K562 (cell line): ENCODE measurements around the gene TMEFF1. TPM values are rescaled to one million over a fixed set of nuclear protein-coding genes. Genes with fewer than 3 reads are reported as not detected.

Experiments used
- ATAC-seq: fragments of 200-7000 bp; cut with Tn5 transposase; 3 replicates; pipeline ENCODE4 v1.9.1; 2020; ENCODE audit warnings: moderate library complexity
- BruUV-seq: library from RNA; stranded (reverse); fragments of 400-500 nt; replicated peaks from 2 replicates; lab custom pipeline; 2021; lab: Mats Ljungman, UMichigan
- CTCF ChIA-PET: fragments of 300-600 bp; formaldehyde crosslinking; extraction: SDS; loops from one replicate; lab custom pipeline; 2021; ENCODE audit warnings: low intra/inter-chr PET ratio; lab: Yijun Ruan, JAX
- POLR2A ChIA-PET: fragments of 300-600, 350-650 bp; sonication (Branson Sonifier 250); formaldehyde crosslinking; extraction: SDS; loops from one replicate; lab custom pipeline; 2021; ENCODE audit warnings: antibody characterized with exemption, inconsistent platforms; lab: Yijun Ruan, JAX
- DNase-seq, 4 experiments: peaks; one replicate each; pipeline versions ENCODE4 v3.0.0 to v3.0.0-alpha.2; 2011 to 2018; ENCODE audit warnings: low spot score in 3 of 4, mixed read lengths in 3 of 4; ENCODE audit errors: extremely low read depth in 1 of 4
- FAIRE-seq: peaks from 2 replicates; lab custom pipeline; 2011; peaks lifted over from hg19 to GRCh38; lab: Jason Lieb, UNC
- H2AFZ ChIP-seq: 2 replicates; pipeline ENCODE4 v1.6.0; 2011; ENCODE audit warnings: low read depth, low read length, control low read depth, inconsistent platforms
- H3K27ac ChIP-seq: fragments of 200-600 bp; 3 replicates; pipeline ENCODE4 v1.8.0; 2011; ENCODE audit warnings: low read depth, mild to moderate bottlenecking, control low read depth, inconsistent platforms, low read length, moderate library complexity, mixed read lengths; ENCODE audit errors: extremely low read depth
- H3K27me3 ChIP-seq, 2 experiments: fragments of 300-600 bp in 1 of 2; 2 replicates in 1 of 2; 3 replicates in 1 of 2; pipeline versions ENCODE4 v1.6.0 to v1.8.0; 2011; ENCODE audit warnings: inconsistent platforms in 2 of 2, low read length in 2 of 2, mild to moderate bottlenecking in 1 of 2, mixed read lengths in 1 of 2, moderate library complexity in 1 of 2; ENCODE audit not compliant: control insufficient read depth in 2 of 2, insufficient read depth in 2 of 2
- H3K36me3 ChIP-seq: fragments of 300-600 bp; 3 replicates; pipeline ENCODE4 v1.8.0; 2011; ENCODE audit warnings: mild to moderate bottlenecking, low read length, inconsistent platforms; ENCODE audit not compliant: control insufficient read depth, insufficient read depth
- H3K4me1 ChIP-seq, 2 experiments: fragments of 200-600 bp in 1 of 2; replicated peaks in 1 of 2; 2 replicates in 1 of 2; 3 replicates in 1 of 2; pipeline versions ENCODE4 v1.5.1 to v1.8.0; 2011; ENCODE audit warnings: inconsistent platforms in 2 of 2, low read length in 2 of 2, mild to moderate bottlenecking in 1 of 2, mixed read lengths in 1 of 2, moderate library complexity in 1 of 2; ENCODE audit not compliant: control insufficient read depth in 2 of 2, insufficient read depth in 2 of 2
- H3K4me2 ChIP-seq: 2 replicates; pipeline ENCODE4 v1.6.1; 2011; ENCODE audit warnings: low read length, control low read depth, inconsistent platforms, mixed read lengths; ENCODE audit not compliant: insufficient read depth
- H3K4me3 ChIP-seq: fragments of 200-600 bp; sonication (generic), shearing (Covaris generic); 2 replicates; pipeline ENCODE4 v1.5.1; 2016; ENCODE audit warnings: control low read depth, inconsistent platforms
- H3K79me2 ChIP-seq: fragments of 200-600 bp; 3 replicates; pipeline ENCODE4 v1.8.0; 2011; ENCODE audit warnings: low read length, inconsistent platforms; ENCODE audit not compliant: control insufficient read depth, insufficient read depth
- H3K9ac ChIP-seq, 2 experiments: 2 replicates each; pipeline versions ENCODE4 v1.6.0 to v1.6.1; 2011; ENCODE audit warnings: low read depth in 2 of 2, low read length in 2 of 2, control low read depth in 1 of 2, inconsistent platforms in 1 of 2, mild to moderate bottlenecking in 1 of 2, mixed read lengths in 1 of 2; ENCODE audit not compliant: insufficient read depth in 1 of 2
- H3K9me1 ChIP-seq: one replicate; pipeline ENCODE4 v1.6.0; 2011; ENCODE audit warnings: inconsistent platforms, mild to moderate bottlenecking, low read length, moderate library complexity; ENCODE audit not compliant: control insufficient read depth, insufficient read depth
- H3K9me3 ChIP-seq: replicated peaks from 2 replicates; pipeline ENCODE4 v1.5.1; 2011; ENCODE audit warnings: low read depth, low read length, inconsistent platforms; ENCODE audit not compliant: control insufficient read depth, insufficient read depth
- H4K20me1 ChIP-seq: replicated peaks from 2 replicates; pipeline ENCODE4 v1.6.1; 2011; ENCODE audit warnings: low read length, inconsistent platforms, mixed read lengths; ENCODE audit not compliant: control insufficient read depth, insufficient read depth
- CBFB ChIP-seq: sonication (generic); formaldehyde crosslinking; IDR thresholded peaks from 2 replicates; pipeline ENCODE4 v1.4.0; 2020; ENCODE audit warnings: mild to moderate bottlenecking, missing genetic modification reagents
- CBX8 ChIP-seq: fragments of 200-600 bp; sonication (generic); IDR thresholded peaks from 2 replicates; pipeline ENCODE4 v1.6.1; 2012; ENCODE audit warnings: borderline replicate concordance, mixed run types, low read depth, mild to moderate bottlenecking, moderate library complexity, mixed read lengths, low read length, control low read depth, inconsistent platforms; ENCODE audit not compliant: poor library complexity, severe bottlenecking; ENCODE audit errors: extremely low read depth
- DNMT1 ChIP-seq: fragments of 450-650 bp; IDR thresholded peaks from 2 replicates; pipeline ENCODE4 v1.6.1; 2016; ENCODE audit warnings: antibody characterized with exemption, mild to moderate bottlenecking
- KLF13 ChIP-seq: fragments of 450-650 bp; IDR thresholded peaks from 2 replicates; pipeline ENCODE4 v1.6.1; 2016; ENCODE audit warnings: missing genetic modification characterization, low read depth, mild to moderate bottlenecking, missing compliant biosample characterization, moderate library complexity, borderline replicate concordance
- MED1 ChIP-seq: sonication (generic); formaldehyde crosslinking; IDR thresholded peaks from 2 replicates; pipeline ENCODE4 v1.8.1; 2023; ENCODE audit warnings: missing genetic modification reagents, borderline replicate concordance
- POLR3G ChIP-seq: IDR thresholded peaks from 2 replicates; pipeline ENCODE4 v1.6.1; 2011; ENCODE audit not compliant: insufficient read length, insufficient replicate concordance; ENCODE audit errors: extremely low read depth
- RBM14 ChIP-seq: fragments of 200-400 bp; formaldehyde crosslinking; IDR thresholded peaks from 2 replicates; pipeline ENCODE4 v1.6.1; 2018; ENCODE audit warnings: low read depth, mild to moderate bottlenecking, low read length, moderate library complexity, borderline replicate concordance; ENCODE audit not compliant: insufficient read depth
- SFPQ ChIP-seq: fragments of 200-400 bp; formaldehyde crosslinking; IDR thresholded peaks from 2 replicates; pipeline ENCODE4 v1.6.1; 2017; ENCODE audit warnings: mild to moderate bottlenecking, low read depth, low read length, moderate library complexity
- SREBF2 ChIP-seq: sonication (generic); formaldehyde crosslinking; IDR thresholded peaks from 2 replicates; pipeline ENCODE4 v1.4.0; 2020; ENCODE audit warnings: mild to moderate bottlenecking, missing genetic modification reagents
- TAF15 ChIP-seq: fragments of 200-400 bp; formaldehyde crosslinking; IDR thresholded peaks from 2 replicates; pipeline ENCODE4 v1.6.1; 2017; ENCODE audit warnings: mild to moderate bottlenecking, low read depth, low read length, moderate library complexity
- ZNF449 ChIP-seq: fragments of 250-450 bp; sonication (Bioruptor Pico); IDR thresholded peaks from 2 replicates; pipeline ENCODE4 v1.8.0; 2022; ENCODE audit warnings: moderate library complexity, mild to moderate bottlenecking, inconsistent platforms
- ZNF780A ChIP-seq: fragments of 250-450 bp; sonication (Bioruptor Pico); IDR thresholded peaks from 2 replicates; pipeline ENCODE4 v1.5.0; 2021; ENCODE audit warnings: mild to moderate bottlenecking
- WGBS: fragments of 100-300 bp; shearing (Covaris generic); methylation state at CpG from one replicate; pipeline ENCODE4 v1.1.6; 2016; ENCODE audit warnings: low coverage, mixed read lengths; ENCODE audit not compliant: insufficient coverage; ENCODE audit errors: missing lambda C conversion rate; 5-methylcytosine and 5-hydroxymethylcytosine counted together
- in situ Hi-C: fragments of 300-500 bp; cut with MboI; formaldehyde crosslinking; loops from 4 replicates; pipeline ENCODE4 v1.15.0; 2018; ENCODE audit warnings: inconsistent platforms, mixed read lengths
- intact Hi-C: fragments of 100-400 bp; cut with micrococcal nuclease; formaldehyde crosslinking; loops from 2 replicates; pipeline ENCODE4 v1.14.2; 2022
- polyA plus RNA-seq, 8 experiments: library from polyadenylated mRNA; depleted of rRNA in 4 of 8; stranded (reverse) in 5 of 8; unstranded in 3 of 8; fragments of >200 nt; fragmentation: Nextera tagmentation in 2 of 8; fragmentation: Illumina TruSeq in 1 of 8; extraction: Ambion mirVana in 2 of 8; extraction: Trizol in 1 of 8; gene quantifications; 2 replicates each; pipeline versions ENCODE4 v1.2.1 to v1.2.3, GENCODE V29; 2011 to 2014; ENCODE audit warnings: inconsistent platforms in 1 of 8, missing spikeins in 1 of 8
- total RNA-seq, 7 experiments: library from RNA; depleted of rRNA in 6 of 7; stranded (reverse); fragments of >200 nt in 6 of 7; fragmentation: Illumina TruSeq in 2 of 7; extraction: Trizol in 2 of 7; gene quantifications; 2 replicates each; pipeline versions ENCODE4 v1.2.1 to v1.2.3, GENCODE V29; 2011 to 2021; ENCODE audit warnings: low replicate concordance in 1 of 7
- TF ChIP-seq, protein P1 (sequence below): fragments of 450-650 bp; IDR thresholded peaks from 2 replicates; pipeline ENCODE4 v1.6.1; 2018; ENCODE audit warnings: mild to moderate bottlenecking, low read depth; ENCODE audit not compliant: partially characterized antibody

The TMEFF1 gene
- total and polyA plus RNA-seq, 9 of the 15 experiments (the other 6 are each of a cell fraction or from before 2014, with no cell fraction given): 0.07 to 1.1 (median 0.28) TPM; not detected in 2

DNA sequence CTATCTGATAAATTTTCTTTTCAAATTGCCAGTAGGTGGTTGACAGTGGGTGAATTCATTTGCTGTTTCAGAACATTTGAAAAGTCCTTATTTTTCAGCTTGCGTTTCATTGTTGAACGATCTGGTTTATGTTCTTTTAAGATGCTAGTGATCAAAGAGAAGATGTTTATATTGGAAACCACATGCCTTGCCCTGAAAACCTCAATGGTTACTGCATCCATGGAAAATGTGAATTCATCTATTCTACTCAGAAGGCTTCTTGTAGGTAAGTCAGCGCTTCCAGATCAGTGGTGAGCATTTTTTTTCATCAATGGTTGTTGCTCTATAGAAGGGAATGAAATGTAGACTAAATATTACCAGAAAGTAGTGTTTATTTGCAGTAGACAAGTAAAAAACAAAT lies 88.3 kb downstream of the TMEFF1 start:
- Histone ChIP-seq H3K4me3 (no peak overlapping the region), H2AFZ (no peak overlapping the region), H3K9ac (no peak overlapping the region), H3K9me3 (no peaks in the 10 kb centered on the region), H3K79me2 (no peaks in the 10 kb centered on the region), H3K4me2 (no peak overlapping the region), H3K9me1 (no peaks in the 10 kb centered on the region), H4K20me1 (no peaks in the 10 kb centered on the region)
- BruUV-seq: no TSS peak
- ChIA-PET CTCF (no interaction called here), POLR2A (no interaction called here)
- TF ChIP-seq ZNF780A (no peak), DNMT1 (no peak), POLR3G (no peak), CBX8 (no peak), SREBF2 (CRISPR knock-in tag) (no peak), TAF15 (no peak), MED1 (CRISPR knock-in tag) (no peak), SFPQ (no peak), KLF13 (tag) (no peak), CBFB (CRISPR knock-in tag) (no peak), RBM14 (no peak), ZNF449 (no peak)
- TF ChIP-seq, protein P1, sequence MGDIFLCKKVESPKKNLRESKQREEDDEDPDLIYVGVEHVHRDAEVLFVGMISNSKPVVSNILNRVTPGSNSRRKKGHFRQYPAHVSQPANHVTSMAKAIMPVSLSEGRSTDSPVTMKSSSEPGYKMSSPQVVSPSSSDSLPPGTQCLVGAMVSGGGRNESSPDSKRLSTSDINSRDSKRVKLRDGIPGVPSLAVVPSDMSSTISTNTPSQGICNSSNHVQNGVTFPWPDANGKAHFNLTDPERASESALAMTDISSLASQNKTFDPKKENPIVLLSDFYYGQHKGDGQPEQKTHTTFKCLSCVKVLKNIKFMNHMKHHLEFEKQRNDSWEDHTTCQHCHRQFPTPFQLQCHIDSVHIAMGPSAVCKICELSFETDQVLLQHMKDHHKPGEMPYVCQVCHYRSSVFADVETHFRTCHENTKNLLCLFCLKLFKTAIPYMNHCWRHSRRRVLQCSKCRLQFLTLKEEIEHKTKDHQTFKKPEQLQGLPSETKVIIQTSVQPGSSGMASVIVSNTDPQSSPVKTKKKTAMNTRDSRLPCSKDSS: no peak
- TF ChIP-seq, all 486 proteins: peak for 0
- intact Hi-C loops (no loop called here), in situ Hi-C loops (no loop called here)
- DNase-seq: no peak
- H3K4me1 ChIP-seq: no peaks in the 10 kb centered on the region
- H3K27me3 ChIP-seq: peaks cover 0 to 3% of the 10 kb centered on the region in 2 experiments; a peak in 1 of 5 replicates
- 11% methylated on average over 3 of the region's 3 CpGs for WGBS
- no peak overlapping the region for H3K27ac ChIP-seq
- no peaks in the 10 kb centered on the region for H3K36me3 ChIP-seq
- no peak for FAIRE-seq
- no peak for ATAC-seq
